Stomach (tissue), 4 donors: Measurements from ENCODE around the gene TET3.

ENCODE experiments used
- CTCF ChIP-seq, 7 experiments: fragments of 450-650 bp in 4 of 7; fragments of 200-600 bp in 3 of 7; sonication (generic) in 3 of 7; IDR thresholded peaks; one replicate each; pipeline ENCODE4 v1.5.1; 2016 to 2019; ENCODE audit warnings: antibody characterized with exemption in 7 of 7, control low read depth in 2 of 7, mild to moderate bottlenecking in 1 of 7
- EP300 ChIP-seq: sonication (generic); formaldehyde crosslinking; IDR thresholded peaks from one replicate; pipeline ENCODE4 v1.6.1; 2017; ENCODE audit warnings: antibody characterized with exemption
- POLR2A ChIP-seq, 4 donors: fragments of 450-650 bp; IDR thresholded peaks; one replicate each; pipeline ENCODE4 v1.6.1; 2016; ENCODE audit warnings: antibody characterized with exemption in 4 of 4, control low read depth in 2 of 4, mild to moderate bottlenecking in 1 of 4, moderate library complexity in 1 of 4
- POLR2AphosphoS5 ChIP-seq, 3 donors: sonication (generic); formaldehyde crosslinking; IDR thresholded peaks; one replicate each; pipeline ENCODE4 v1.6.1; 2016; ENCODE audit warnings: antibody characterized with exemption in 3 of 3

DNA sequence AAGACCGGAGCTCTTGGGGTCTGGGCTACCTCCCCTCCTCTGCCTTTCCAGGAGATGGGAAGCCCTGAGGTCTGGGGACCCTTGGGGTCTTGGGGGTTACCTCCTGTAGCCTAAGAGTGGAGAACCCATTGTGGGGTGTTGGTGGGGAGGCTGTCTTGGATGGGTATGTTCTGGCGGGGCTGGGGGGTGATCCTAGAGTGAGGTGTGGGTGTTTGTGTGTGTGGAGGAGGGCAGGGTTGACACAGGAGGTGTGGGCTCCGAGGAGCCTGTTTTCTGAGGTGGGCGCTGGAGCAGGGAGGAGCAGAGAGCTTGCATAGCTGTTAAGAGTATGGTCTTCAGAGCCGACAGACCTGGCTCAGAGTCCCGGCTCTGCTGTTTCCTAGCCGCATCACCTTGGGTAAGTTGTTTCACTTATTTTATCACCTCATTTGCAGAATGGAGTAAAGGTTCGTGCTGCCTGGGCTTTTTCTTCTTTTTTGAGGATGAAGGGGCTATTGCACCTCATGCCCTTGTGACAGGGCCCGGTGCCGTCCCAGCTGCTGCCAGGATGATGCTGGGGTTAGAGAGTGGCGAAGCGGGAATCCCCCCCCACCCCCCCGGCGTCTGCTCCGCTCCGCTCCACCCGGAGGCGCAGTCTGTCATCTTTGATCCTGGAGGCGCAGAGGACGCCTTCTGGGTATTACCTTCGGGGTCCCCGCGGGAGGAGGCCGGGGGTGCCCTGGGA is 17.2 kb downstream of the TET3 start:
- TF ChIP-seq CTCF (IDR thresholded peaks at IDR 0.05) (no peak), POLR2A (IDR thresholded peaks at IDR 0.05) (no peak), POLR2AphosphoS5 (IDR thresholded peaks at IDR 0.05) (no peak), EP300 (no peak)
